ENCODE data around the gene PITX2.

DNA sequence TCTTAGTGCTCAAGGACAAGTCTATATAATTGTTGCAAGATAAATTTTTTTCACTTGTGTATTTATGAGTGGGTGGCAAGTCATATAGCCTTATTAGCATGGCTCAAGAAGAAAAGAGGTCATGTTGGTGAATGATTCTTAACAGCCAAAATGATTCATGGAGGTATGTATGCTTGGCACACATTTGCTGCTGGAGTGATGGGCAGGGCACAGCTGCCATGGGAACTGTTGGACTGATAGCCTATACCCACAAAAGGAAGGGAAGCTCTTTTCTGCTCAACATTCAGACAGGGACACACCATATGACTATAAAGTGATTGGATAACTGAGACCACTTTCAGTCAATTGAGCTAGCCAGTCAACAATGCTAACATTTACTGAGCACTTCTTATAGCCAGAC is 46.8 kb upstream of the PITX2 start:
- TF ChIP-seq, protein P1, sequence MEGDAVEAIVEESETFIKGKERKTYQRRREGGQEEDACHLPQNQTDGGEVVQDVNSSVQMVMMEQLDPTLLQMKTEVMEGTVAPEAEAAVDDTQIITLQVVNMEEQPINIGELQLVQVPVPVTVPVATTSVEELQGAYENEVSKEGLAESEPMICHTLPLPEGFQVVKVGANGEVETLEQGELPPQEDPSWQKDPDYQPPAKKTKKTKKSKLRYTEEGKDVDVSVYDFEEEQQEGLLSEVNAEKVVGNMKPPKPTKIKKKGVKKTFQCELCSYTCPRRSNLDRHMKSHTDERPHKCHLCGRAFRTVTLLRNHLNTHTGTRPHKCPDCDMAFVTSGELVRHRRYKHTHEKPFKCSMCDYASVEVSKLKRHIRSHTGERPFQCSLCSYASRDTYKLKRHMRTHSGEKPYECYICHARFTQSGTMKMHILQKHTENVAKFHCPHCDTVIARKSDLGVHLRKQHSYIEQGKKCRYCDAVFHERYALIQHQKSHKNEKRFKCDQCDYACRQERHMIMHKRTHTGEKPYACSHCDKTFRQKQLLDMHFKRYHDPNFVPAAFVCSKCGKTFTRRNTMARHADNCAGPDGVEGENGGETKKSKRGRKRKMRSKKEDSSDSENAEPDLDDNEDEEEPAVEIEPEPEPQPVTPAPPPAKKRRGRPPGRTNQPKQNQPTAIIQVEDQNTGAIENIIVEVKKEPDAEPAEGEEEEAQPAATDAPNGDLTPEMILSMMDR (IDR thresholded peaks at IDR 0.05): no peak
- TF ChIP-seq, protein P2, sequence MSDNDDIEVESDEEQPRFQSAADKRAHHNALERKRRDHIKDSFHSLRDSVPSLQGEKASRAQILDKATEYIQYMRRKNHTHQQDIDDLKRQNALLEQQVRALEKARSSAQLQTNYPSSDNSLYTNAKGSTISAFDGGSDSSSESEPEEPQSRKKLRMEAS (CRISPR knock-in tag; IDR thresholded peaks at IDR 0.05): no peak
- TF ChIP-seq FOXP1 (CRISPR knock-in tag; IDR thresholded peaks at IDR 0.05; ENCODE audit: borderline replicate concordance) (no peak), ZNF512 (CRISPR knock-in tag; IDR thresholded peaks at IDR 0.05; ENCODE audit: borderline replicate concordance) (no peak), NR2C2 (CRISPR knock-in tag; IDR thresholded peaks at IDR 0.05) (no peak), CREB1 (CRISPR knock-in tag; IDR thresholded peaks at IDR 0.05) (no peak), NR1H2 (CRISPR knock-in tag; IDR thresholded peaks at IDR 0.05) (no peak), SP1 (CRISPR knock-in tag; conservative IDR thresholded peaks at IDR 0.05) (no peak), ELF4 (CRISPR knock-in tag; IDR thresholded peaks at IDR 0.05; ENCODE audit: low read depth) (no peak), ZNF121 (CRISPR knock-in tag; IDR thresholded peaks at IDR 0.05) (no peak)
- TF ChIP-seq, protein P3, sequence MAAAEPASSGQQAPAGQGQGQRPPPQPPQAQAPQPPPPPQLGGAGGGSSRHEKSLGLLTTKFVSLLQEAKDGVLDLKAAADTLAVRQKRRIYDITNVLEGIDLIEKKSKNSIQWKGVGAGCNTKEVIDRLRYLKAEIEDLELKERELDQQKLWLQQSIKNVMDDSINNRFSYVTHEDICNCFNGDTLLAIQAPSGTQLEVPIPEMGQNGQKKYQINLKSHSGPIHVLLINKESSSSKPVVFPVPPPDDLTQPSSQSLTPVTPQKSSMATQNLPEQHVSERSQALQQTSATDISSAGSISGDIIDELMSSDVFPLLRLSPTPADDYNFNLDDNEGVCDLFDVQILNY (CRISPR knock-in tag; IDR thresholded peaks at IDR 0.05): no peak
